Measurements from ENCODE around the gene RNPEP.
"Not testable (repeated sequence)": the region's sequence is repeated elsewhere in the genome, so short reads cannot be mapped to it uniquely, and the experiment has no call there.

The RNPEP gene

DNA sequence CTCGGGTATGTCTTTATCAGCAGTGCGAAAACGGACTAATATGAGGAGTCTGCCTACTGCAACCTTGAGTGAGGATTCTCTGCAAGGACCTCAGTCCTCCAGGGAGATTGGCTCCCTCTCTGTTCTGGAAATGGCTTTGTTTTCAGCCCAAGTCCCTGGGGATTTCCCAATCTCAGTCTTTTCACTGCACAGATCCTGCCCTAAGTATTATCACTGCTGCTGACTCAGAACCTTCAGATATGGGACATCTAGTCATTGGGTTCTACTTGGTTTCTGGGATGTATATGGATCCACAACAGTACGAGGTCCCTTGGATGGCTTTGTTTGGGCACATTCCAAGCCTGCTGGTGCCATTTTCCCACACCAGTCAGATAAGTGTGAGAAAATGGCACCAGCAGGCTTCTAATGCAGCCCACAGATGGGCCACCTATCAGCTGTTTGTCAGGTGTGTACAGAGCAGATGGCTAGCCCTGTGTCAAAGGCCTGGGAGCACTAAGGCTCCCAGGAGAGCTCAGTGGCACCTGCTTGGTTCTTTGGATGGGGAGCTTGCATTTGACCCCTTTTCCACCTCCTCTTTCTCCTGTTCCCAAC is 55.4 kb downstream of the RNPEP start:
- DNase-seq, result no peak

- DNase-seq, result no peak
Measured at GRCh38 chr1:202038688-202039346, 56.4 kb downstream of the RNPEP start.

DNA sequence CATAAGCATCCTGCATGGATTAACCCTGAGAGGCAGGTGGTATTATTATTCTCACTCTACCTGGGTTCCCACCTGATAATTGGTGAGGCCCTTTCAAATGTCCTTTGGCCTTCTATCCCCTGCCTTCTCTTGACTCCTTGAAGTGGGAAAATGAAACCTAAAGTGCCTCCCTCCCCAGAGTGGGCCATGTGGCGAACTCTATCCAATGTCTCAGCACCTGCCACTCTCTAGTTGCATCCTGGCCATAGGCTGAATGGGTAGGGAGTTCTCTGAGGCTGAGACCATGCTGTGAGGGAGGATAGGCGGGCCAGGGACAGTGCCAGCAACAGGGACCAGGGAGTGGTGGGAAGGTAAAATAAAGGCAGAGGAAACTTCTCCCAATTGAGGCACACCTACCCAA is 63.3 kb downstream of the RNPEP start:
- no peak for DNase-seq

GRCh38 chr1:202046227-202046626 is 63.8 kb downstream of the RNPEP start:
- DNase-seq, result no peak

DNA sequence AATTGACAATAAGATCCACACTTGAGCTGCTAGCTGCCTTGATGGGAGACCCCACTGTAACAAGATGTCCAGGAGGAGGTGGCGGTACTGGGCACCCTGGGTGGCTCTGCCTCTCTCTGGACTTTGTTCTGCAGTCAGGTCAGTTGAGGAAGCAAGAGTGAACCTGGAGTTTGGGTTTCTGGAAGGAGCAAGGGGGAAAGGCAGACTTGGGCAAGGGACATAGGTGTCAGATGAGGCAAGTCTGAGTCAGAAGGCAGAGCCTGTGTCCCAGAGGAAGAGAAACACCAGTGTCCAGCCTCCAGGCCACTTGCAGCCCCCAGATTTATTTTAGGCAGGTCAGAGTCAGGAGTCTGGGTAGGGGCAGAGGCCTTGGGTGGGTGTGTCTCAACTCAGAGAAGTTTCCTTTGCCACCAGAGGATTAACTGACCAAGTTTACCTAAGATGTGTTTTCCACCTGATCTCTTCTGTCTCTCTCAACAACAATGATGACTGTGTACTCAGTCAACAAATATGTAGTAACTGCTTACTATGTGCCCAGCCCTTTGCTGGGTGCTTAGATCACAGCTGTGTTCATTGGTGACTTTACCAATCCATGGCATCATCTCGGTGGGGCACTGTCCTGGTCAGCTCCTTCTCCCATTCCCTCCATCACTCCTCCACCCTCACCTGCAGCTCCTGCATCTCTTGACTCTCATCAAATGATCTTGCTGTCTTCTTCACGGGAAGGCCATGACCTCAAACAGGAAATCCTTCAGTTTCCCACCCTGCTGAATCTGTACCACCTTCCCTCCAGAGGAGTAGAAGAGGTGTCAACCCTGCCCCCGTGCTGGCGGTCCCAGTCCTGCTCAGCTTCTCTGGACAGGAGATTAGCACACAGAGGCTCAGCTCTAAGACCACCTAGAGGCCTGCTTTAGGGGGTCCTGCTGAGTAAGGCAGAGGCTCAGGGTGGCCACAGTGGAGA is 64.6 kb downstream of the RNPEP start:
- no peak for DNase-seq

DNA sequence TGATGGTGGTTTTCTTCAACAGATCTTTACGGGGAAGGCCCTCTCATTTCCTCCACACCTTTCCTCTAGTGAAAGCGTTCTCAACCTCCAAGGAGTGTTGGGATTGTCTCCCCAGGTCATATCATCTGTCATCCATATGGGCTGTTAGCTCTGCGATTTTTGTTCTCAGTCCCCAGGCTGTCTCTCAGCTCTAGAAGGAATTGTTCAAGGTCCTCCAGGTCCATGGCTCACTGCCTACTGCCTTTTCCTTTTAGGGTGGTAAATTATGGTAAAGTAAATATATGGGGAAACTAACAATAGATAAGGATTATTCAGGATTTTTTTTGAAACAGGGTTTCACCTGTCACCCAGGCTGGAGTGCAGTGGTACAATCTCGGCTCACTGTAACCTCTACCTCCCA is 65.5 kb downstream of the RNPEP start:
- DNase-seq, result no peak

- no peak for DNase-seq
Measured at GRCh38 chr1:202049129-202049528, 66.7 kb downstream of the RNPEP start.

DNA sequence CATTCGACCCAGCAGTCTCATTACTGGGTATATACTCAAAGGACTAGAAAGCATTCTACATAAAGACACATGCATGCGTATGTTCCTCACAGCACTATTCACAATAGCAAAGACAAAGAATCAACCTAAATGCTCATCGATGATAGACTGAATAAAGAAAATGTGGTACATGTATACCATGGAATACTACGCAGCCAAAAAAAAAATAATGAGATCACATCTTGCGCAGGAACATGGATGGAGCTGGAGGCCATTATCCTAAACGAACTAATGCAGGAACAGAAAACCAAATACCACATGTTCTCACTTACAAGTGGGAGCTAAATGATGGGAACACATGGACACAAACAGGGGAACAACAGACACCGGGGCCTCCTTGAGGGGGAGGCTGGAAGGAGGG is 71.6 kb downstream of the RNPEP start:
- no peak for DNase-seq

- not testable (repeated sequence) for DNase-seq
Measured at GRCh38 chr1:202054673-202055072, 72.2 kb downstream of the RNPEP start.
